Stimulated activated CD4-positive, alpha-beta T cell treated with anti-CD3 and anti-CD28 coated beads, Interleukin-4, amount 100 ng/mL, for 24 hours (primary cell): ENCODE results near the gene SMIM1.

Source experiments
- DNase-seq: peaks from one replicate; pipeline ENCODE4 v3.0.0-alpha.2; 2020

The SMIM1 gene

GRCh38 chr1:3759796-3760195 is 12.8 kb upstream of the SMIM1 start:
- DNase-seq: no peak

- DNase-seq: no peak
These were observed 11.1 kb upstream of the SMIM1 start for GRCh38 chr1:3761296-3762010.

GRCh38 chr1:3762151-3762872 is 10.2 kb upstream of the SMIM1 start:
- no peak for DNase-seq

- no peak for DNase-seq
These were observed 9.7 kb upstream of the SMIM1 start for GRCh38 chr1:3762873-3763228.

GRCh38 chr1:3763351-3764125 is 9.0 kb upstream of the SMIM1 start:
- DNase-seq: no peak

DNA sequence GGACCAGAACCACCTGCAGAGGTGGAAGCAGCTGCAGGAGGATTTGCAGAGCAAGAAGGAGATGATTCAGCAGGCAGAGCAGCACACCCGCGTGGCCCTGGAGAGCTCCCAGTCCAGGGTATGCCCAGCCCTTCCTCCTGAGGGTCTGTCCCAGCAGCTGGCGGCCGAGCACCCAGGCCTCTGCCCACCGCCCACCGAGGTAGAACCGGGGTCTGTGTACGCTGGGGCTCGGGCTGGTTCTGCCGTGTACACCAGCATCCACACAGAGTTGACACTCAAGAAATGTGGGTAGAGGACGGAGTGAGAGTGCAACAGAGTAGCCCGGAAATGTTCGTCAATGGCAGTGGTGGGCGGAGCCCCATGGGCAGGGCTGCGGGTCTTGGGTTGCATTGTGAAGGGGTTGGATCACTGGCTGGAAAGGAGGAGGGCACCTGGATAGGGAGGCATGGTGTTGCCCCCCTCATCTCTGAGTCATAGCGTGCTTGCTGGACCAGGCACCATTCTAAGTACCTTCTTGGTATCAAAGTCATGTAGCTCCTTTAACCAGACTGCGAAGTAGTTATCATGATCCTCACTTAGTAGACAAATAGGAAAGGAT is 5.1 kb upstream of the SMIM1 start:
- no peak for DNase-seq

- no peak for DNase-seq
These were observed 3.6 kb upstream of the SMIM1 start for GRCh38 chr1:3768811-3769390.

GRCh38 chr1:3770047-3770765 is 2.3 kb upstream of the SMIM1 start:
- no peak for DNase-seq

- DNase-seq: no peak
These were observed 1.2 kb upstream of the SMIM1 start for GRCh38 chr1:3771108-3772026.

DNA sequence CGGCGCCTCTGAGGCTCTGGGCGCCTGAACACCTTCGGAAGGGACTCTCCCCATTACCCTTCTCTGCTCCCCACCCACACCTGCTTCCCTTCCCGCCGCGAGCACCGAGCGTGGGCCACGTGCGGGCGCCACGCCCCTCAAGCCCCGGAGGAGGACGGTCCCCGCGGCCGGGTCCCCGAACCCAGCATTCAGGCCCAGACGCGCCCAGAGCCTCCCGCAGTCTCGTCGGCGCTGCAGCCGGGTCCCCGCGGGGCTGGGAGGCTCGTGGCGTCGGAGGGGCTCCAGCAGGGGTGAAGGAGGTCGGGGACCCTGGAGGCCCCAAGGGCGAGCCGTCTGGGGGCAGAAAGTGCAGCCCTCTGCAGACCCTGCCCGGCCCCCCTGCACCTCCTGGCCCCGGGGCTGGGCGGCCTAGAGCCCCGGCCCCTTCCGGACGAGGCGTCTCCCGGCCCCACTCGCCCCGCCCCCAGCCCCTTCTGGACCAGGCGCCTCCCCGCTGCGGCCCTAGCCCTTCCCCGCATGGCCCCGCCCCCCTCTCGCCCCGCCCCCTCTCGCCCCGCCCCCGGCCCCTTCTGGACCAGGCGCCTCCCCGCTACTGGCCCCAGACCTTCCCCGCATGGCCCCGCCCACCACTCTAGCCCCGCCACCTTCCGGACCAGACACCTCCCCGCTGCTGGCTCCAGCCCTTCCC is 378 bp upstream of the SMIM1 start:
- peak; percentile 85 for DNase-seq

DNA sequence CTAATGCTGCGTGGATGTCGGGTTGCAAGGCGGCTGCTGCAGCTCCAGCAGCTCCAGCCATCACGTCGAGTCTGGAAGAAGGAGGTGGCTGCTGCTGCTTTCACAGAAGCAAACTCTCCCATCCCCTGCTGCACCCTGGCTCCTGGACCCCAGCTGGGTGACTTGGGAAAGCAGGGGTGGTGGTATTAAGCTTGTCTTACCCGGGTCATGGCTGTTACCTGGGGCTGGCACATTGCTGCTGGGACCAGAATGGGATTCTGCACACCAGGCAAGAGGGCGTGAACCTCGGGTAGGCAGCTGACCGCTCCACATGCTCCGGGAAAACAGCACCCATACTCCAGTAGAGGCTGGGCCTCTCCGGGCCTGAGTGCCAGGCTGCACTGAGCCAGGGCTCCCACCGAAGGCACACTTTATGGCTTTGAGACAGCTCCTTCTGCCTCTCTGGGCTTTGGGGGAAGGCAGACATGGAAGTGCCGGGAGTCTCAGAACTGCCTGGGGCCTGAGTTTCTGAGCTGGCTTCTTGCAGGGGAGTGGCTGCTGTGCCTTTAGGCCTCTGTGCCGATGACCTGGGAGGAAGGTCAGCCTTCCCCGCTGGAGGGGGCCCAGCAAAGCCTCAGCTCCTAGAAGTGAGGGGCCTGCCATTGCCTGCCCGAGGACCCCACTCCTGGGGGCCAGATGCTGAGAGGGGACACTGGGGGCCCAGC is 1.2 kb downstream of the SMIM1 start:
- no peak for DNase-seq

- no peak for DNase-seq
These were observed 1.9 kb downstream of the SMIM1 start for GRCh38 chr1:3774276-3774945.

DNA sequence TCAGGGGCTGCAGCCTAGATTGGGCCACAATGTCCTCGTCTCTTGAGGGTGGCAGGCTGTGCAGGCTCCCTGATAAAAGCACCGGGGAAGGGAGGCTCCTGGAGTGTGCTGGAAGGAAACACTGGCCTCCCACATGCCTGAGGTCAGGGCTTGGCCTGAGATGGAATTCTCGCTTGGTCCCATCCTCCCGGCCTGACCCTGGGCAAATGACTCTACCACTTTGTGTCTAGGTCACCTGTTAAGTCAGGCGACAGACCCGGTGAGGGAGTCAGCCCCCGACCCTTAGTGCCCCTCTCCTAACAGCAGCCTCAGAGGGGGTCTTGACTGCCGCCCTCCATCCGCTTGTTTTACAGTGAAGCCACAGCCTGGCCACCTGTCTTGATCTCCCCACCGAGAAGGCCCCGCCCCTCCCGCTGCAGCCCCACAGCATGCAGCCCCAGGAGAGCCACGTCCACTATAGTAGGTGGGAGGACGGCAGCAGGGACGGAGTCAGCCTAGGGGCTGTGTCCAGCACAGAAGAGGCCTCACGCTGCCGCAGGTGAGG is 2.5 kb downstream of the SMIM1 start:
- no peak for DNase-seq

DNA sequence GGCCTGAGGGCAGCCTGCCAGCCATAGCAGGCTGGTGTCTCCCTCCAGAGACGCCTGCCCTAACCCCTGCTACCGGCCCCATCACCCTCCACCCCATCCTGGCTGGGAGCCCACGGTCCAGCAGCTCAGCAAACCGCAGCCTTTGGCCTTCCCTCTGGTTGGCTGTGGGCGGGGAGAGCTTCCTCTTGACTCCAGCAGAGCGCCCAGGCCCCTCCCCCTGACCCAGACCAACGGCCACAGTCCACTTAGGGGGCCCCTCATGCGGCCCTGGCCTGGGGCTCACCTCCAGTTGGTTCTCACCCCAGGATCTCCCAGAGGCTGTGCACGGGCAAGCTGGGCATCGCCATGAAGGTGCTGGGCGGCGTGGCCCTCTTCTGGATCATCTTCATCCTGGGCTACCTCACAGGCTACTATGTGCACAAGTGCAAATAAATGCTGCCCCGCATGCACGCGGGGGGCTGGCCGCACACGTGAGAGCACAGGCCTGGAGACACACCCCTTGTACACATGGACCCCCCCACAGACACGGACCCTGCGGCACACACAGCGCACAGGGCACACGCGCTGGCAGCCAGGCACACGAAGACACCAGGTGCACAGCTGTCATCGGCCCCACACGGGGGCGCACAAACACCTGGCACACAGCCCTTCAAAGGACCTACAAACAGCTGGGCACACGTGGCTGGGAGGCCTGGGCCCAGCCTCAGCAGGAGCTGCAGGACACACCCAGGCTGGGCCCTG is 3.1 kb downstream of the SMIM1 start:
- peak; percentile 50 for DNase-seq

- no peak for DNase-seq
These were observed 3.8 kb downstream of the SMIM1 start for GRCh38 chr1:3776231-3776961.

DNA sequence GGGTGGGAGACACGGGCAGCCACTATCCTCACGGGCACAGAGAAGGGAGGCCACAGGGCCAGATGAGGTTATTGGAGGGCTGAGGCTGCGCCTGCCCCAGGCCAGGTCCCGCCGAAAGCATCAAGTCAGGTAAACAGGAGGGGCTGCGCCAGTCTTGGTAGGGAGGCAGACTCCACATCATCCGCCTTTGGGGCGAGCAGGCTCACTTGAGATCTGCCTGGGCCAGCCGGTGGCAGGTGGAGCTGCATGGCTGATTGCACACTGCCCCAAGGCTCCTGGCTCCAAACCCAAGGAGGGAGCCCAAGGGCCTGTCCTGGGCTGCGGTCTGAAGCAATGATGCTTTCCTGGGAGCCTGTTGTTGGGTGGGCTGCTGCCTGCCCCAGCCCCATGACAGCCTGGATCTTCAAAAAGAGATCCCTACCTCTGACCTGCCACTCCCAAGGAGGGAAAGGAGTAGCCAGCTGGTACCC is 4.6 kb downstream of the SMIM1 start:
- DNase-seq: no peak
